ENCODE results near the gene SLX4IP.

The SLX4IP gene

DNA sequence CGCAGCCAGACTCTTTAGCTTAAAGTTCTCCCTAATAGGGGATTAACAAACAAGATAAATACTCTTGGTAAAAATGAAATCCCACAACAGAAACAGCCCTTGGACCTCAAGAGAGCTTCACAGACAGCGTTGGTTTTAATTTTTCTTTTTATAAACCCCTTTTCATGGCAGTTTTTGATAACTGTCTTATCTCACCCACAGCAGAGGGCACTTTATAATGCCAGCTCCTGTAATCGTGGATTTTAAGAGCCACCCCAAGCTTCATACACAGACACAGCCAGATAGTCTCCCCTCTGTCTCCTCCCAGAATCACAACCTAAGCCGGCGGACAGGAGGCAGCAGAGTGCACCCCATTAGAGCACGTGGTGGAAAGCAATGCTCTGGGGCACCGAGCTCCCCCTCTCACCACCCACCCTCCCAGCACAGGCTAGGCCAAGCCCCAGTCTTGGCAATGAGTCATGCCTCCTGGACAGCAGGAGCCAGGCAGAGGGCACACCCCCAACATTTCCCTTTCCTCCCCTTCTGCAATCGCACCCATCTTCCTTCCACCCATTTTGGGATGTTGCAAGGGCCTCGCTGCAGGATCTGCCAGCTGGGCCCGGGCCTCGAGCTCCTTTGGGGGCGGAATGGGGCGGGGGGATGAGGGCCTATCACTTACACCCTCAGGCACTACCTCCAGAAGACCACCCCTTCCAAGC is 236.3 kb downstream of the SLX4IP start:
- DNase-seq, result peak; percentile 88

DNA sequence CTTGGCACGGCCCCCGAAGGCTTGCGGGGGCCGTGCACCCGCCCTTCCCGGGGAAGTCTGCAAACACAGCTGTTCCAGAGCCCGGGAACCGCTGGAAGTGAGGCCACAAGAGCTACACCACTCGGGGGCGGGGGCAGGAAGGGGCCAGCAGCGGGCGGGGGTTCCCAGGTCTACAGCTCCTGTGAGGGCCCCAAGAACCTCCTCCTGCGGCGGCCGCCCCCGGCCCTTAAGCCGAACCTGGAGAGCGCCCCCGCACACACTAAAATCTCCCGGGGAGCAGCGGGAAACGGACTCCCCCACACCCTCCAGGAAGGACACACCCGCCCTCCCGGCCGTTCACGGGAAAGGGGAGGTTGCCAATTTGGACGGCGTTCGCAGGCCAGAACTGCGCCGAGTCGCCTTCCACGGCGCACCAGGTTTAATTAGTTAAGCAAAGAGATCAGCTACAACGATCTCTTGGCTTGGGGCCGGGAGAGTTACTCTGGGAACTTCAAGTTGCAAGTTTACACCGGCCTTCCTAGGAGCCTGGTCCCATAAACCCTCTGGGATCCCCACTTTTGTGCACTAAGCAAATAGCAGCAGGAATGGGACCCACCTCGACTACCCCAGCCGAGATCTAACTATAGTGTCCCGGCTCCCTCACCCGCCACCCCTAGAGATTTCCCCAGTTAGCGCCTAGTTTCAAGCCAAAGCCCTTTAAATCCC is 237.0 kb downstream of the SLX4IP start:
- DNase-seq, result peak; percentile 8

DNA sequence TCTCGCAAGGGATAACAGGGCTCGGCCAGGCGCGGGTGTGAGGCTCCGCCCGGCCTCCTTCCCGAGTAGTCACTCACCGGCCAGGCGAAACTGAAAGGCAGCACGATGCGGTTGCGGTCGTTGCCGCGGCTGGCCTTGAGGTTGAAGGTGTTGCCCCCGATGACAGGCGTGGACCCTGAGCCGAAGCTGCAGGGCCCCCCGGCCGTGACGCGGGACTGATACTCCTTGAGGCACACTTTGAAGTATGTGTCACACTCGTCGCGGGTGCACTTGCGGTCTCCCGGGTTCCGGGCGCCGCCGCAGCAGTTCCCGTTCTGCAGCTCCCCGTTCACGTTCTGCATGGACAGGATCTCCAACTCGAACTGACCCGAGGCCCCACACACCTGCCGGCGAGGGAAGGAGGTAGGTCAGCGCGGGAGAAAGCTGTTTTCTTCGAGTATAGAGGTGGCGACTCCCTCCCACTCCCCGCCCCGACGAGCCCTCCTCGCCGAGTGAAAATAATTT is 237.6 kb downstream of the SLX4IP start:
- DNase-seq, result peak; percentile 6

DNA sequence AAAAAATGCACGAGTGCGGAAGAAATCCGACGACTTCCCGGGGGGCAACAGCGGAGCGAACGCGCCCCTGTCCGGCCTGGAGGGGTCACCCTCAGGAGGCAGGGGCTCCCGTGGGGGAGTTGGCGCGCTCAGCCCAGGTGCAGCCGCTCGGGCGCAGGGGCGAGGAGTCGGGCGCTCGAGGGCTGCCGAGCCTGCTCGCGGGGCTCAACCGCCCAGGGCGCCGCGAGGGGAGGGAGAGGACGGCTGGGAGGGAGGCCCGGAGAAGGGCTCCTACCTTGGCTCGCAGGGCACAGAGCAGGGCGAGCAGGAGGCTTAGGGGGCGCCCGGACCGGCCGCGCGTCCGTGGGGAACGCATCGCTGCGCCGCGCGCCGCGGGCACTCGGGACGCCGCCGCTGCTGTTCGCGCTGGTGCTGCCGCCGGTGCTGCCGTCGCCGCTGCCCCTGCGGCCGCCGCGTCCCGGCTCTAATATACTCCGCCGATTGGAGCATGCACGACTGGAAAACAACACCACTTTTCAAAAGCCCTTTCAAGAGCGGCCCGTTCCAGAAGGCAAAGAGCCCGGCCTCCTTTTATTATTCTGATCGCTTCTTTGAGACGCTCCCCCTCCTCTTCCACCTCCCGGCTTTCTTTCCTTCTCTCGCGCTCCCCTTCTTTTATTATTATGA is 238.2 kb downstream of the SLX4IP start:
- no peak for DNase-seq

DNA sequence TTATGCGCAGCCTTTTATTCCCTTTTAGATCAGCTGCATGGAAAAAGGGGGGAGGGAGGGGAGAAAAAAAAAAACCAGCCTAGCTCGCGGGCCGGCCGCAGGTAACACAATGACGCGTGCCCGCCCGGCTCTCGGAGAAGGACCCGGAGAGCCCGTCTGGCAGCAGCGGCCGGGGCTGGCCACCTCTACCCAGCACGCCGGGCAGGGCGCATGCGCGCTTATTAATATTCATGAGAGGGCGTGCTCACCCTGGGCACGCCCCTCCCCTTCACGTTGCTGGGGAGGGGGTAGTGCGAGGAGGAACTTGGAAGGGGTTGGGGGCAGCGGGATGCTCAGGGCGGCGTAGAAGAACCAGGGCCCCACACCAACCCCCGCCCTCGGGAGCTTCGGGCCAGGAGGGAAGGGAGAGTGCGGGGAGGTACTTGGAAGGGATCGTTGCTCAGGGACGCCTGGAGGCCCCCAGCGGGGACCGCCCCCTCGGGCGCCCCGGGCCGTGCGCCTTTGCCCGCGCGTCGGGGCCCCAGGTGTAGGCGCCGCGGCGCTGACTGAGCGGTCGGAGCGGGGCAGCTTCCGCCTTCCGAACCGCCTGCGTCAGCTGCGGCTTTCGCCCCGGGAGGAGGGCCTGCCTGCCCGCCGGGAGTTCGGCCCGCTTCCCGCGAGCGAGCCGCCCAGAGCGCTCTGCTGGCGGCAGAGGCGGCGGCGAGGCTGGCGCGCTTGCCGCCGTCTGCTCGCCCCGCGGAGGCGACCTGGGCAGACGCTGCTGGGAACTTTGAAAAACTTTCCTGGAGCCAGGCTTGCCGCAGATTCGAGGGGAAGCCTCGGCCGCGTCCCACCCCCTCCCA is 239.0 kb downstream of the SLX4IP start, which contains the start of gene JAG1:
JAG1 (minus strand) TSS at position 158 of the 842 bp plus-strand sequence. CDS start 469 bp downstream, outside the sequence.
- DNase-seq, result peak; percentile 72

- peak; percentile 15 for DNase-seq
These were observed 239.8 kb downstream of the SLX4IP start for GRCh38 chr20:10674684-10675449.

DNA sequence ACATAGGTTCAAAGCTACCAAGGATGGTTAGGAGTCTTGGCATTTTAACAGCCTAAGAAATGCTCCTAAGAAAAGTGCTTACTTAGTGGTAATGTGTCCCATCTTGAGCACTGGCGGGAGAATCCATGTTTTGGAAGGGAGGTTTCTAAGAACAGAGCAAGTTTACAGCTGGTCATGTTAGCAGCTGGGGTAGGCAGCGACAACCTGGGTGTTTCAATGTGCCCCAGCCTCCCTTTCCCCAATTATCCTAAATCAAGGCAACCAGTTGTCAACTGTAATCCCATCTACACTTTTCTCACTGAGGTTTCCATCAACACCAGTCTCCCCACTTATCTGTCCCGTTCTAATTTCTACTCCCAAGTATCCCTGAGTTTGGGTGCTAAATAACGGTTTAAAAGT is 240.3 kb downstream of the SLX4IP start:
- DNase-seq, result no peak

DNA sequence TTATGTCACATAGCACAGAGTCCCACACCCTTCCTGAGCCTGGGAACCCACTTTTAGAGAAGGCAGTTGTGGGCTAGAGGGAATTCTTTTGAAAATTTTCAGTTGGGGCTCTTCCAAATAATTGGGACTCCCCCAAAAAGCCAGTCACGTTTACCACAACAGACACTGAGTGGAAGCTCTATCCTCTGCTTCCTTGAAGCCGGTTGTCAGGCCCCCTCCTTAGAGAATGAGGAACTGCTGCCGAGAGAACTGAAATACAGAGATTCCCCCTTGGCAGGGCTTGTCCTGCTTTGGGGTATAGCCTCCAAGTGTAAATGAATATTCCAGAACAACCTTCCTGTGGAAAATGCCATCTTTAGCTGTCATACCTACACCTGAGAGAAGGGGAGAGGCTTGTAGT is 241.4 kb downstream of the SLX4IP start:
- no peak for DNase-seq
